H9 (cell line): ENCODE results near the gene ALCAM. TPM values are rescaled to one million over a fixed set of nuclear protein-coding genes. Genes with fewer than 3 reads are reported as not detected.

Experiments
- DNase-seq: peaks from one replicate; pipeline ENCODE4 v3.0.0-alpha.2; 2017
- H2AFZ ChIP-seq: one replicate; pipeline ENCODE4 v1.6.1; 2013; ENCODE audit warnings: mild to moderate bottlenecking, low read length, control low read depth, moderate library complexity
- H2AK5ac ChIP-seq: 2 replicates; pipeline ENCODE4 v1.6.1; 2013; ENCODE audit warnings: low read length, control low read depth, mixed read lengths; ENCODE audit not compliant: insufficient read length
- H2BK120ac ChIP-seq: one replicate; pipeline ENCODE4 v1.6.1; 2013; ENCODE audit warnings: low read depth, mild to moderate bottlenecking, low read length, control low read depth, inconsistent platforms; ENCODE audit not compliant: poor library complexity, severe bottlenecking
- H2BK12ac ChIP-seq: 2 replicates; pipeline ENCODE4 v1.6.1; 2013; ENCODE audit warnings: low read length, control low read depth, mixed read lengths, low read depth; ENCODE audit not compliant: insufficient read length
- H2BK15ac ChIP-seq: 2 replicates; pipeline ENCODE4 v1.6.1; 2013; ENCODE audit warnings: low read depth, low read length, control low read depth
- H2BK20ac ChIP-seq: one replicate; pipeline ENCODE4 v1.6.1; 2013; ENCODE audit warnings: low read depth, mild to moderate bottlenecking, low read length, control low read depth, inconsistent platforms; ENCODE audit not compliant: poor library complexity, severe bottlenecking
- H2BK5ac ChIP-seq: 2 replicates; pipeline ENCODE4 v1.6.1; 2013; ENCODE audit warnings: low read length, control low read depth, mixed read lengths; ENCODE audit not compliant: insufficient read length
- H3K14ac ChIP-seq: 2 replicates; pipeline ENCODE4 v1.6.1; 2013; ENCODE audit warnings: low read length, control low read depth; ENCODE audit not compliant: insufficient read depth
- H3K18ac ChIP-seq: 2 replicates; pipeline ENCODE4 v1.6.1; 2013; ENCODE audit warnings: low read depth, mild to moderate bottlenecking, mixed read lengths, low read length, control low read depth; ENCODE audit not compliant: insufficient read length
- H3K23ac ChIP-seq: 2 replicates; pipeline ENCODE4 v1.6.1; 2013; ENCODE audit warnings: low read length, control low read depth, mixed read lengths, low read depth; ENCODE audit not compliant: insufficient read length
- H3K23me2 ChIP-seq: 2 replicates; pipeline ENCODE4 v1.6.1; 2013; ENCODE audit warnings: low read depth, mild to moderate bottlenecking, mixed read lengths, low read length, control low read depth; ENCODE audit not compliant: insufficient read length, poor library complexity, severe bottlenecking
- H3K27ac ChIP-seq: 2 replicates; pipeline ENCODE4 v1.5.1; 2013; ENCODE audit warnings: low read length, control low read depth, mixed read lengths, low read depth; ENCODE audit not compliant: insufficient read length
- H3K27me3 ChIP-seq: 2 replicates; pipeline ENCODE4 v1.6.1; 2013; ENCODE audit warnings: low read length, control low read depth, inconsistent platforms; ENCODE audit not compliant: insufficient read depth
- H3K4ac ChIP-seq: 2 replicates; pipeline ENCODE4 v1.6.1; 2013; ENCODE audit warnings: low read depth, mild to moderate bottlenecking, control low read depth, inconsistent platforms, low read length, moderate library complexity
- H3K4me1 ChIP-seq: 2 replicates; pipeline ENCODE4 v1.6.1; 2013; ENCODE audit warnings: low read length, control low read depth, inconsistent platforms; ENCODE audit not compliant: insufficient read depth
- H3K4me2 ChIP-seq: 2 replicates; pipeline ENCODE4 v1.6.1; 2013; ENCODE audit warnings: low read length, control low read depth, mixed read lengths; ENCODE audit not compliant: insufficient read length, insufficient read depth
- H3K56ac ChIP-seq: 2 replicates; pipeline ENCODE4 v1.6.1; 2013; ENCODE audit warnings: low read depth, mild to moderate bottlenecking, mixed read lengths, low read length, control low read depth; ENCODE audit not compliant: insufficient read length
- H3K79me1 ChIP-seq: 2 replicates; pipeline ENCODE4 v1.6.1; 2013; ENCODE audit warnings: low read depth, mild to moderate bottlenecking, moderate library complexity, low read length, control low read depth, inconsistent platforms; ENCODE audit not compliant: insufficient read depth, poor library complexity, severe bottlenecking
- H3K79me2 ChIP-seq: 2 replicates; pipeline ENCODE4 v1.6.1; 2013; ENCODE audit warnings: low read length, control low read depth, inconsistent platforms; ENCODE audit not compliant: insufficient read depth
- H3K9ac ChIP-seq: 2 replicates; pipeline ENCODE4 v1.6.1; 2013; ENCODE audit warnings: low read length, control low read depth, mixed read lengths; ENCODE audit not compliant: insufficient read length; ENCODE audit errors: extremely low read depth
- H3K9me3 ChIP-seq: one replicate; pipeline ENCODE4 v1.6.1; 2013; ENCODE audit warnings: low read depth, low read length, inconsistent platforms; ENCODE audit not compliant: control insufficient read depth
- H3T11ph ChIP-seq: one replicate; pipeline ENCODE4 v1.6.1; 2013; ENCODE audit warnings: mild to moderate bottlenecking, low read length, control low read depth, inconsistent platforms
- H4K20me1 ChIP-seq: one replicate; pipeline ENCODE4 v1.6.1; 2013; ENCODE audit not compliant: control insufficient read depth, insufficient read length, insufficient read depth
- H4K5ac ChIP-seq: 2 replicates; pipeline ENCODE4 v1.6.1; 2013; ENCODE audit warnings: low read depth, mild to moderate bottlenecking, mixed read lengths, low read length, control low read depth; ENCODE audit not compliant: insufficient read length
- H4K8ac ChIP-seq: replicated peaks from 2 replicates; pipeline ENCODE4 v1.6.1; 2013; ENCODE audit warnings: low read length, control low read depth, mixed read lengths, low read depth; ENCODE audit not compliant: insufficient read length
- H4K91ac ChIP-seq: 2 replicates; pipeline ENCODE4 v1.6.1; 2013; ENCODE audit warnings: low read depth, mild to moderate bottlenecking, moderate library complexity, mixed read lengths, low read length, control low read depth; ENCODE audit not compliant: insufficient read length
- H3K27ac Mint-ChIP-seq, 3 experiments: 2 replicates in 2 of 3; 3 replicates in 1 of 3; pipeline ENCODE4 v1.8.0; 2020 to 2021; ENCODE audit warnings: mixed read lengths in 3 of 3, mild to moderate bottlenecking in 1 of 3, moderate library complexity in 1 of 3
- H3K27me3 Mint-ChIP-seq: 2 replicates; pipeline ENCODE4 v1.8.0; 2021; ENCODE audit warnings: low read depth, mild to moderate bottlenecking, moderate library complexity, mixed read lengths
- H3K36me3 Mint-ChIP-seq, 3 experiments: 2 replicates in 2 of 3; 3 replicates in 1 of 3; pipeline ENCODE4 v1.8.0; 2020 to 2021; ENCODE audit warnings: low read depth in 3 of 3, mixed read lengths in 3 of 3; ENCODE audit not compliant: insufficient read depth in 1 of 3
- H3K4me1 Mint-ChIP-seq, 2 experiments: 2 replicates each; pipeline ENCODE4 v1.8.0; 2020; ENCODE audit warnings: mixed read lengths in 2 of 2
- H3K4me3 Mint-ChIP-seq, 2 experiments: 2 replicates in 1 of 2; 3 replicates in 1 of 2; pipeline ENCODE4 v1.8.0; 2020 to 2021; ENCODE audit warnings: mild to moderate bottlenecking in 2 of 2, mixed read lengths in 2 of 2, moderate library complexity in 1 of 2
- H3K9me3 Mint-ChIP-seq, 2 experiments: 2 replicates in 1 of 2; 3 replicates in 1 of 2; pipeline ENCODE4 v1.8.0; 2020; ENCODE audit warnings: mild to moderate bottlenecking in 2 of 2, mixed read lengths in 2 of 2, moderate library complexity in 1 of 2
- WGBS: extraction: QIAGEN DNeasy Blood & Tissue Kit; methylation state at CpG from one replicate; pipeline ENCODE4 v1.1.7; 2013; ENCODE audit warnings: missing lambda C conversion rate, low lambda C conversion rate, mixed read lengths; ENCODE audit not compliant: insufficient read length; ENCODE audit errors: extremely low coverage; 5-methylcytosine and 5-hydroxymethylcytosine counted together
- total RNA-seq: library from RNA; stranded (reverse); gene quantifications from 2 replicates; pipeline ENCODE4 v1.2.1, GENCODE V29; 2021
- TF ChIP-seq, protein P1 (sequence below): fragments of 200-600 bp; sonication (generic); conservative IDR thresholded peaks from 3 replicates; pipeline ENCODE4 v1.8.0; 2021; ENCODE audit warnings: antibody characterized with exemption, mild to moderate bottlenecking

ALCAM gene
- total RNA-seq, 1 experiment from 2014 or later = 43.7 TPM

DNA sequence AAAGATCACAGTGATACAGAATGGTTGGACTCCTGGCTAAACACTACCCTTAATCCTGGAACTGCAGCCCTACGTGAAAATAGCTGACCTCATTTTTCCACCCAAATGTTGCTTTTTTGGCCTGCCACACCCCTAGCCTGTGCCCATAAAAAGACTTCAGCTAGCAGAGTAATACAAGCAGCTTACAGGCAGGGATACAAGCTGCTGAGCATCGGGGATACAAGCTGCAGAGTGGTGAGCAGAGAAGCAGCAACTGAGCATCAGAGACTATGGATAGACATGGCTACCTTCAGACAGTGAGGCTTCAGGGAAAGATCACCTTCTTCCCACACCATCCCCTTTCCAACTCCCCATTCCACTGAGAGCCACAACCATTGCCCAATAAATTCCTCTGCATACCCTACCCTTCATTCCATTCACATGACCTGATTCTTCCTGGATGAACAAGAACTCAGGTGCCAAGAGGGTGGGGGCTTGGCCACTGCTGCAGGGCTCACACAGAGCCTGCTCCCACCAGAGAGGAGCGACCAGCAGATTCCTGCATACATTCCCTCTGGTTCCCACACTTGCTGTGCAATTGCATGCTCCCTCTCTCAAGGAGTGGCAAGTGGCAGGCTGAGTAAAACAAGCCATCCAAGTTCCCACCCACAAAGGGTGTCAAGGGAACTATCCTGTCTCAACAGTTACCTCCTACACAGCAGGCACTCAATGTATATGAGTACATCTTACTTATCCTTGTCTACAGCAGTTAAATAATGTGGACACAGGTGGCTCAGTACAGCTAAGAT, 217.5 kb downstream of the ALCAM start:
- H3K14ac ChIP-seq = no peak overlapping the region
- H4K20me1 ChIP-seq = no peaks in the 10 kb centered on the region
- no peak overlapping the region for H4K8ac ChIP-seq
- no peaks in the 10 kb centered on the region for H3K4me1 Mint-ChIP-seq
- TF ChIP-seq, protein P1, sequence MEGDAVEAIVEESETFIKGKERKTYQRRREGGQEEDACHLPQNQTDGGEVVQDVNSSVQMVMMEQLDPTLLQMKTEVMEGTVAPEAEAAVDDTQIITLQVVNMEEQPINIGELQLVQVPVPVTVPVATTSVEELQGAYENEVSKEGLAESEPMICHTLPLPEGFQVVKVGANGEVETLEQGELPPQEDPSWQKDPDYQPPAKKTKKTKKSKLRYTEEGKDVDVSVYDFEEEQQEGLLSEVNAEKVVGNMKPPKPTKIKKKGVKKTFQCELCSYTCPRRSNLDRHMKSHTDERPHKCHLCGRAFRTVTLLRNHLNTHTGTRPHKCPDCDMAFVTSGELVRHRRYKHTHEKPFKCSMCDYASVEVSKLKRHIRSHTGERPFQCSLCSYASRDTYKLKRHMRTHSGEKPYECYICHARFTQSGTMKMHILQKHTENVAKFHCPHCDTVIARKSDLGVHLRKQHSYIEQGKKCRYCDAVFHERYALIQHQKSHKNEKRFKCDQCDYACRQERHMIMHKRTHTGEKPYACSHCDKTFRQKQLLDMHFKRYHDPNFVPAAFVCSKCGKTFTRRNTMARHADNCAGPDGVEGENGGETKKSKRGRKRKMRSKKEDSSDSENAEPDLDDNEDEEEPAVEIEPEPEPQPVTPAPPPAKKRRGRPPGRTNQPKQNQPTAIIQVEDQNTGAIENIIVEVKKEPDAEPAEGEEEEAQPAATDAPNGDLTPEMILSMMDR = no peak
- H2BK12ac ChIP-seq = no peak overlapping the region
- peaks cover 9 to 10% of the 10 kb centered on the region in 2 experiments; a peak in 3 of 5 replicates for H3K9me3 Mint-ChIP-seq
- no peaks in the 10 kb centered on the region for H3K27me3 Mint-ChIP-seq
- no peak overlapping the region for H2BK120ac ChIP-seq
- no peaks in the 10 kb centered on the region for H3K4me1 ChIP-seq
- no peaks in the 10 kb centered on the region for H3K27me3 ChIP-seq
- H3K4ac ChIP-seq = no peak overlapping the region
- no peak overlapping the region for H4K5ac ChIP-seq
- H3T11ph ChIP-seq = no peak overlapping the region
- H3K27ac Mint-ChIP-seq = no peak overlapping the region
- H3K79me2 ChIP-seq = no peaks in the 10 kb centered on the region
- no peak overlapping the region for H2BK15ac ChIP-seq
- H3K9ac ChIP-seq = no peak overlapping the region
- no peak overlapping the region for H2BK5ac ChIP-seq
- H3K4me3 Mint-ChIP-seq = no peak overlapping the region
- H3K4me2 ChIP-seq = no peak overlapping the region
- no peak overlapping the region for H3K23ac ChIP-seq
- no CpG with 5 or more reads among the region's 3 CpGs for WGBS
- peaks cover 1 to 4% (median 2%) of the 10 kb centered on the region in 3 experiments; a peak in 4 of 7 replicates for H3K36me3 Mint-ChIP-seq
- no peak overlapping the region for H3K27ac ChIP-seq
- H3K23me2 ChIP-seq = no peaks in the 10 kb centered on the region
- H3K9me3 ChIP-seq = no peaks in the 10 kb centered on the region
- H2AFZ ChIP-seq = no peak overlapping the region
- no peak overlapping the region for H4K91ac ChIP-seq
- no peaks in the 10 kb centered on the region for H3K79me1 ChIP-seq
- H2AK5ac ChIP-seq = no peak overlapping the region
- DNase-seq = peak; percentile 41
- no peak overlapping the region for H3K18ac ChIP-seq
- no peak overlapping the region for H3K56ac ChIP-seq
- no peak overlapping the region for H2BK20ac ChIP-seq
